ENCODE results near the gene CRACR2A. TPM values are rescaled to one million over a fixed set of nuclear protein-coding genes. Genes with fewer than 3 reads are reported as not detected.

Gene CRACR2A
- total and polyA plus RNA-seq, 10 of the 15 experiments (the other 5 are each of a cell fraction or from before 2014, with no cell fraction given): 2.1 to 18.0 (median 13.2) TPM

DNA sequence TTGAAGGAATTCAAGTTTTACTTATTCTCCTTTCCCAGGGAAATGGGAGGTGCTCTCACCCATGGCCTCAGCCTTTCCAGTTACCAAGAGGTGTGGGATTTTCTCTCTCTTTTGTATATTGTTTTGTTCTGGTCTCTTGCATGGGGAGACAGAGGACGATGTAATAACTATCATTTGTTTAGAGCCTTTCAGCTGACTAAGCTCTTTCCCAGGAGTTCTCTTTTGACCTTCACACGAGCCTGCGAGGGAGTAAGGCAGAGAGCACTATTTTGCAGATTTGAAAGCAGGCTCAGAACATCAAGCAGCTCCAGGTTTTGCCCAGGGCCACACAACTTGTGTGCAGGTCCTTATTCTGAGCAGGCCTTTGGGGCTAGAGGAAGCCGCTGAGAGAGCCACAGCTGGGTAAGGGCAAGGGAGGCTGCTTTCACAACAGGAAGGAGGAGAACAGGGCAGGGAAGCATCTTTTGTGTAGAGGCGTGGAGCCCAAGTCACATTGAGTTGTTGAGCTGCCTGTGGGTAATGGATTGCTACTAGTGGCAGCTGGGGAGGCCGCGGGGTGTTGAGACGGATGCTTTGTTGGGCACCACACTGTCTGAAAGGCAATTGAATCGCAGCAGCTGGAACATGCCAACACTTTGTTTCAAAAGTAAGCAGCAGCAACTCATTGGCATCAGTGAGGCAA is 145.7 kb downstream of the CRACR2A start:
- POLR2A ChIA-PET: no interaction called here
- H3K27me3 ChIP-seq (replicated peaks in 1 of 2; ENCODE audit: control insufficient read depth in 2 of 2, insufficient read depth in 2 of 2, low read length in 1 of 2): peaks cover 0 to 3% of the 10 kb centered on the region in 2 experiments; a peak in 1 of 4 replicates
- H3K9ac ChIP-seq (ENCODE audit: control insufficient read depth, insufficient read depth, low read length): no peak overlapping the region
- no peaks in the 10 kb centered on the region for H3K79me2 ChIP-seq (ENCODE audit: control insufficient read depth, insufficient read depth, low read length)
- no peak overlapping the region for H3K27ac ChIP-seq (ENCODE audit: control insufficient read depth, insufficient read depth)
- RAD21 ChIA-PET (ENCODE audit: unreplicated experiment): no interaction called here
- no peaks in the 10 kb centered on the region; the same call in 1 of the 2 replicates for H4K20me1 ChIP-seq (ENCODE audit: control insufficient read depth, insufficient read depth)
- H3K4me3 ChIP-seq: no peak overlapping the region
- no TSS peak for BruUV-seq (replicated peaks)
- H3K36me3 ChIP-seq (ENCODE audit: control insufficient read depth in 2 of 2, insufficient read depth in 2 of 2, low read length in 1 of 2): no peaks in the 10 kb centered on the region
- in situ Hi-C loops (cut with MboI): no loop called here
- ATAC-seq: no peak
- intact Hi-C loops (cut with micrococcal nuclease; ENCODE audit: unreplicated experiment): no loop called here
- no peak overlapping the region for H3K4me2 ChIP-seq (ENCODE audit: control insufficient read depth, insufficient read depth)
- H2AFZ ChIP-seq (ENCODE audit: control insufficient read depth, low read depth, low read length): no peak overlapping the region
- 89% methylated on average over 9 of the region's 9 CpGs for WGBS (ENCODE audit: insufficient coverage, insufficient replicate concordance, low lambda C conversion rate, missing lambda C conversion rate)
- CTCF ChIA-PET: interaction anchor here (0.6 kb wide), 1 partner anchor 566 kb away, joined by 3 read pairs; no protein-coding TSS in a partner anchor
- no peak for TF ChIP-seq KAT2A (conservative IDR thresholded peaks at IDR 0.05; ENCODE audit: control insufficient read depth, low read depth, low read length)
- TF ChIP-seq NFYA (IDR thresholded peaks at IDR 0.05; ENCODE audit: borderline replicate concordance, low read depth, low read length): no peak
- no peak for TF ChIP-seq SRF (IDR thresholded peaks at IDR 0.05; ENCODE audit: low read depth in 2 of 2, low read length in 2 of 2)
- no peak for TF ChIP-seq NRF1 (conservative IDR thresholded peaks at IDR 0.05; ENCODE audit: low read depth, low read length)
- no peak for TF ChIP-seq IKZF1 (conservative IDR thresholded peaks at IDR 0.05)
- TF ChIP-seq MEF2B (IDR thresholded peaks at IDR 0.05; ENCODE audit: partially characterized antibody, poor library complexity, severe bottlenecking): no peak
- no peak for TF ChIP-seq SMAD1 (IDR thresholded peaks at IDR 0.05; ENCODE audit: low read depth, partially characterized antibody)
- no peak for TF ChIP-seq SUZ12 (IDR thresholded peaks at IDR 0.05; ENCODE audit: unreplicated experiment)
- TF ChIP-seq TCF7 (IDR thresholded peaks at IDR 0.05; ENCODE audit: borderline replicate concordance): no peak
- TF ChIP-seq BCLAF1 (IDR thresholded peaks at IDR 0.05): no peak
- TF ChIP-seq CHD1 (IDR thresholded peaks at IDR 0.05; ENCODE audit: low read depth, low read length): no peak
- H3K9me3 ChIP-seq (replicated peaks; ENCODE audit: control insufficient read depth, insufficient read depth, low read length): no peaks in the 10 kb centered on the region
- no peak for DNase-seq (ENCODE audit: low read depth, low spot score)
- H3K4me1 ChIP-seq (ENCODE audit: control insufficient read depth, insufficient read depth, low read length): no peaks in the 10 kb centered on the region
- SMC1A ChIA-PET (ENCODE audit: uncharacterized antibody, unreplicated experiment): no interaction called here
- no peak for FAIRE-seq

Measured in GM12878 (cell line).